Spinal cord (tissue), 10 donors: Measurements from ENCODE around the gene CPSF4L. TPM values are rescaled to one million over a fixed set of nuclear protein-coding genes. Genes with fewer than 3 reads are reported as not detected.

Experiments used
- DNase-seq, 6 donors: peaks; one replicate each; pipeline versions ENCODE4 v3.0.0 to v3.0.0-alpha.2; 2013 to 2015; ENCODE audit warnings: low spot score in 6 of 6, low read depth in 4 of 6
- H3K27ac ChIP-seq: one replicate; pipeline ENCODE4 v1.5.1; 2013; ENCODE audit warnings: low read depth, low read length, control low read depth
- H3K27me3 ChIP-seq: one replicate; pipeline ENCODE4 v1.6.1; 2013; ENCODE audit warnings: low read length; ENCODE audit not compliant: control insufficient read depth, insufficient read depth
- H3K36me3 ChIP-seq: one replicate; pipeline ENCODE4 v1.6.1; 2013; ENCODE audit warnings: low read length; ENCODE audit not compliant: control insufficient read depth, insufficient read depth
- H3K4me1 ChIP-seq: one replicate; pipeline ENCODE4 v1.6.1; 2013; ENCODE audit warnings: low read length; ENCODE audit not compliant: control insufficient read depth, insufficient read depth
- H3K4me3 ChIP-seq: one replicate; pipeline ENCODE4 v1.5.1; 2013; ENCODE audit warnings: low read depth, low read length, control low read depth
- H3K9me3 ChIP-seq: one replicate; pipeline ENCODE4 v1.6.1; 2013; ENCODE audit warnings: low read length; ENCODE audit not compliant: control insufficient read depth, insufficient read depth
- WGBS: methylation state at CpG from one replicate; pipeline ENCODE4 v1.1.5; 2013; ENCODE audit warnings: missing lambda C conversion rate; ENCODE audit not compliant: insufficient coverage; 5-methylcytosine and 5-hydroxymethylcytosine counted together
- polyA plus RNA-seq, 2 donors: library from polyadenylated mRNA; unstranded; fragments of 120-200 nt; gene quantifications; one replicate each; pipeline ENCODE4 v1.2.1, GENCODE V29; 2013; ENCODE audit not compliant: insufficient read length in 2 of 2
- total RNA-seq, 2 donors: library from RNA; depleted of rRNA in 1 of 2; stranded (reverse); fragments of 120-200 nt in 1 of 2; fragments of >200 nt in 1 of 2; gene quantifications; one replicate each; pipeline versions ENCODE4 v1.2.3 to v1.2.4, GENCODE V29; 2013 to 2014
- donor health status: healthy.

The CPSF4L gene
- total and polyA plus RNA-seq, 4 donors, result 0.29 TPM; not detected in 3

DNA sequence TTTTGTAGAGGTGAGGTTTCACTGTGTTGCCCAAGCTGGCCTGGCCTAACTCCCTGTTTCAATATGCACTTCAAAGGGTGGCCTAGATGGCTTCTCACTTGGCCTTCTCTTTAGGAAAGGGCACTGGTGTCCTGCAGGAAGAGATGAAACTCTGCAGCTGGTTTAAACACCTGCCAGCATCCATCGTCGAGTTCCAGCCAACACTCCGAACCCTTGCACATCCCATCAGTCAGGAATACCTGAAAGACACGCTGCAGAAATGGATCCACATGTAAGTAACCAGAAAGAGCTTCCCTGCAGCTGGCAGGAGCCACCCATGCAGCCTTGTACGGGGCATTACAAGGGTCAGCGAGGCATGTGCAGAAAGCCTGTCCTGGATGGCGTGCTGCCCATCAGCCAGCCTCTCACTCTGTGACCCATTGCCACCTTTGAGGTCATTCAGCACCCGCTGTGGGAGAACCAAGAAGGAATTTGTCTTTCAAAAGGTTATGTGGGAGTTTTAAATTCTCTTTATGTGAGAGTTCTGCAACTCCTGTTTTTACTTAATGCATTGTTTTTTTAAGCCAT is 61.8 kb downstream of the CPSF4L start:
- H3K27me3 ChIP-seq, result no peaks in the 10 kb centered on the region
- 89% methylated on average over 7 of the region's 8 CpGs for WGBS
- H3K9me3 ChIP-seq, result no peaks in the 10 kb centered on the region
- H3K4me1 ChIP-seq, result peaks cover 4% of the 10 kb centered on the region
- peaks cover 77% of the 10 kb centered on the region for H3K36me3 ChIP-seq
- DNase-seq, result no peak
- no peak overlapping the region for H3K27ac ChIP-seq
- no peak overlapping the region for H3K4me3 ChIP-seq

DNA sequence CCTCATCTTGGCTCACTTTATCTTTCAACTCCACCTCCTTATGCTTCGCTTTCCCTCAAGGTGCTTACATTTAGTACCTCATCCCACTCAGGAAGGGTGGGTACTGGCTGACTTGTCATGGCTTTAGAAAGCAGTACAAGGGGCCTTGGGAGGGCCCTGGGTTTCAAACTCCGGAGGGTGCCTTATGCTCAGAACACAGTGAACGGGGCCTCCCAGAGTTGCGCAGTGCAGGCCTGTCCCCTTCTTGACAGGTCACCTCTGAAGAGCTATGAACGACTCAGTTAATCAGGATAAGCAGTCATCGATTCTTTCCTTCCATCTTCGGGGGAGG is 62.8 kb downstream of the CPSF4L start:
- Histone ChIP-seq H3K4me3 (no peak overlapping the region), H3K9me3 (no peaks in the 10 kb centered on the region), H3K36me3 (peaks cover 70% of the 10 kb centered on the region), H3K27me3 (no peaks in the 10 kb centered on the region), H3K27ac (no peak overlapping the region), H3K4me1 (peaks cover 10% of the 10 kb centered on the region)
- DNase-seq, result no peak
- WGBS, result 100% methylated on average over 3 of the region's 7 CpGs

Other genes with a start within 250 kb of the CPSF4L start
- gene SLC39A11, start 169.2 kb downstream of the CPSF4L start, total RNA-seq, result 10 to 100 TPM; 15.1 to 23.3 TPM
- 1 to 10 TPM; 4.6 to 7.8 TPM for gene SLC39A11, start 169.2 kb downstream of the CPSF4L start, polyA plus RNA-seq
- 10 to 100 TPM; 13.6 to 43.2 TPM for gene SSTR2, start 96.9 kb downstream of the CPSF4L start, total RNA-seq
- gene SSTR2, start 96.9 kb downstream of the CPSF4L start, polyA plus RNA-seq, result 10 to 100 TPM; 14.5 to 22.5 TPM
- 10 to 100 TPM; 18.7 to 39.0 TPM for gene COG1, start 68.8 kb downstream of the CPSF4L start, total RNA-seq
- 10 to 100 TPM; 52.2 to 64.7 TPM for gene COG1, start 68.8 kb downstream of the CPSF4L start, polyA plus RNA-seq
- 10 to 100 TPM; 50.4 to 59.8 TPM for gene CDC42EP4, start 50.1 kb upstream of the CPSF4L start, total RNA-seq
- 100 to 1,000 TPM in 1 of 2 donors, 10 to 100 TPM in 1; 96.4 to 106 TPM for gene CDC42EP4, start 50.1 kb upstream of the CPSF4L start, polyA plus RNA-seq